ENCODE results near the gene ATP6V1G1.
A peak's percentile ranks its signal among the peaks of the same experiment; 100 is the strongest.
"Not testable (repeated sequence)": the region's sequence is repeated elsewhere in the genome, so short reads cannot be mapped to it uniquely, and the experiment has no call there.

Gene ATP6V1G1

DNA sequence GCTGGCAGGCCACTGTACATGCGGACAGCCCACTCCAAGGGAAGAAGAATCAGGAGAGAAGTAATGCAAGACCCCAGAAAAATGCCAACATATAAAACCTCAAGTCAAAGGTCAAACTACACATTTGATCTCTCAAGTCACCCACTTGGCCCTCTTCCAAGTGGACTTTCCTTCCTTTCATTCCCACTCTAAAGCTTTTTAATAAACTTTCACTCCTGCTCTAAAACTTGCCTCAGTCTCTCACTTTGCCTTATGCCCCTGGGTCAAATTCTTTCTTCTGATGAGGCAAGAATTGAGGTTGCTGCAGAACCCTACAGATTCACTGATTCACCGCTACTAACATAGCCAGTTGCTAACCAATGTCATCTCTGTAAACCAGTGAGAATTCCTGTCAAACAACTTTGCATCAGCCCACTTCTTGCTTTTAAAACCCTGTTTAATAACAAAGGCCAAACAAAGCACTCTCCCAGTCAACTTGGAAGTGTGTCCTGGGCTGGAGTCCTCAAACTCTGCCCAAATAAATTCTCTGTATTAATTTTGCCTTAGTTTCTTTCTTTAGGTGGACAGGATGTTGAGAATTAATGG is 6.9 kb upstream of the ATP6V1G1 start:
- no peak for DNase-seq

DNA sequence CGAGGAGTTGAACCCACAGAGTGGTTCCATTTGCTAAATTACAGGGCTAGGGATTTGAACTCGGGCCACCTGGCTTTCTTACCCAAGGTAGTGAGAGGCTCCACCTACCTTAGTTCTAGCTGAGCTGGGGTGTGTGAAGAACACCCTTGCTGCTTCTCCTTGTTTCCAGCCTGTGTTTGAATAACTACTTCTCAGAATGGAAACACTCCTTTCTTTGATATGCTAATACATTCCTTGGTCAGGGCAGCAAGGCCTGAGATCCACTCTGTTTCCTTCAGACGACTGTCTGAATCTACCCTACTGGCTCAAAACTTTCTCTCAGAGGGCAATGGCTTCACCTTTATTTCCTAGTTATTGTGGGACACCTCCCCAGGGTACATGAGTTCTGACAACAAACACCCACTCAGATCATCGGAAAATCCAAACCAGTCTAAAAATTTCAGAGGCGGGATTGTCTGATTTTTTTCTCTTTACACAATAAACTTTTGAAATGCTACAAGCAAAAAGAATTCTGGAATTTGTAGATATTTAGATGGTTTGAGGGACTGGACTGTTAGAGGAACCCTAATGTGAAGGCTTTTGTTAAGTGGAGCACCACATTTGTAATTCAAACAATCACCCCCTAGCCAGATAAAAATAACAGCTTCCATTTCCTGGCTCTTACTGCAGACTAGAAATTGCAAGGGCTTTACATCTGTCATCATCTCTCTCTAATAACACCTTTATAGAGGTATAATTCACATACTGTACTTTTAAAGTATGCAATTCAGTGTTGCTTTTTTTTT is 4.0 kb upstream of the ATP6V1G1 start:
- no peak for DNase-seq

DNA sequence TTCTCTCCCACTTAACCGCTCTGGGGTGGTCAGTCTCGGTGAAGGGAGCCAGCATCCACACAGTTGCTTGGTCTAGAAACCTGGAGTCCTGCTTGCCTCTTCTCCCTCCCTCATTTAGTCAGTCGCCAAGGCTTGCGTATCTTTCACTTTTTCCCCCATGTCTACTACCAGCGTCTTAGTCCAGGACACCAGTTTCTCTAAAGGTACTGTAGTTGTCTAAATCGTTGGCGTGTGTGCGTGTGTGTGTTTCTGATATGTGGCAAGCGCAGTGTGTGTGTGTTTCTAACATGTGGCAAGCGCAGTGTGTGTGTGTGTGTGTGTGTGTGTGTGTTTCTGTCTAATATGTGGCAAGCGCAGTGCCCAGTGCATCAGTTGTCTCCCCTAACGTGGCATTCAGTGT is 641 bp downstream of the ATP6V1G1 start:
- peak; percentile 32 to 46 (median 44) for DNase-seq

DNA sequence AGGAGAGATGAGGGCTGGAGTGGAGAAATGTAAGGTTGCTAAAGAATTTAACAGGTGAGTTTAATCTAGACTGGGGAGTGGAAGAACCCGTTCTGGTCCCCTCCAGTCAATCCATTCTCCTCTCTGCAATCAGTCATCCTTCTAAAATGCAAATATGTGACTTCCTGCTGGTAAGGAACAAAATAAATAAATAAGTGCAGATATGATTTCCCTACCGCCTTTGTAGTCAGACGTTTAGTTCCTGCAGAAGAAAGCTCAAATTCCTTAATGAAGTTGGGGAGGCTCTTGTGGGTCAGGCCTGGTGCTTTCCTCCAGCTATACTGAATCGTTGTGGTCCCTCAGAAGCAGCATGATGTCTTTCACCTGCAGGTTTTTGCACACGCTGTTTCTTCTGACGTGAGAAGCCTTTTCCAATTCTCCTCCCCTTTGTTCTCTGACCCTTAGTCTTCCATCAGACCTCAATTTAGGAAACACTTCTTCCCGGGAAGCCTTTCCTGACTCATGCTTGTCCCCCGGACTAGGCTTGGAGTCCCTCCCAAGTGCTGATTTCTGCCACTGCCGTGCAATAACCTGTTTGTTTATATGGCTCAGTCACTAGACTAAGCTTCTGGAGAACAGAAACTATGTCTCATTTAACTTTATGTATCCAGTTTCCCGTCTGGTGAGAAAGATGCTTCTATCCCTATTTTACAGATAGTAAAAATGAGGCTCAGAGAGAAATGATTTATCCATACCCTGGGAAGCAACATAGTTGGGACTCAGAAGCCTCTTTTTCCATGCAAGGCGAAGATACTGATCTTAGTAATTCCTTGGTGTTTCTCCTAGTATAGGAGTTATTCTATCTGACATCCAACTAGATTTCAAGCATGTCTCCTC is 1.3 kb downstream of the ATP6V1G1 start:
- DNase-seq, result peak in 2 of 4 experiments; percentile 25 to 33

DNA sequence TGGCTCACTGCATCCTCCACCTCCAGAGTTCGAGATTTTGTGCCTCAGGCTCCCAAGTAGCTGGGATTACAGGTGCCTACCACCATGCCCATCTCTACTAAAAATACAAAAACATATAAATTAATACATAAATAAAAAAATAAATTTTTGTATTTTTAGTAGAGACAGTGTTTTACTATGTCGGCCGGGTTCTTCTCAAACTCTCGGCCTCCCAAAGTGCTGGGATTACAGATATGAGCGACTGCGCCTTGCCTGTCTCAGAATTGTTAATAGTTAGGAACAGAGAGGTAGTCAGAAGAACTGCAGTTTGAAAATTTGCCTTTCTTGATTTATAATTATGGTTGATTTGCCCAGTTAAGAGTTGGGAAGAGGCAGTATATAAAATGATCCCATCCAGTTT is 2.8 kb downstream of the ATP6V1G1 start:
- DNase-seq, result no peak

DNA sequence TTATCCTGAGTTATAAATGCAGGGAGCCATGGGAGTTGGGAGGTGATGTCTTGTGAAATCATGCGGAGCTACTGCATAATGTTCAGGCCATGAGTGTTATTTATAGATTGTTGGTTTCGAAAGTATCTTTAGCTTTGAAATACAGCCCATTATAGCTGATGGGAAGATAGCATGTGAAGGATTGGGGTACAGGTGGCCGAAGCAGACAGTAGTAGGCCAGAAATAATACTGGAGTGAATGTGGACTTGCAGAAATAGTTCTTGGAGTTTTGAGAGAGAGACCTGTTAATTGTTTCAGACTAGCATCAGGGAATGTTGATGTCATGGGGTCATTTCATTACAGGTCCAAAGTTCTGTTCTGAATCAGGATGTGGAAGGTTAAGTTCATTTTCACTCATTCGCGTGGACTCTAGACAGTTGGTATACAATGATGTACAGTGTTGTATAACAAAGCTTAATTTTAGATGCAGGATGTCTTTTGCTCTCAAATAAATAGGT is 3.8 kb downstream of the ATP6V1G1 start:
- DNase-seq, result peak in 2 of 4 experiments; percentile 48 to 52

DNA sequence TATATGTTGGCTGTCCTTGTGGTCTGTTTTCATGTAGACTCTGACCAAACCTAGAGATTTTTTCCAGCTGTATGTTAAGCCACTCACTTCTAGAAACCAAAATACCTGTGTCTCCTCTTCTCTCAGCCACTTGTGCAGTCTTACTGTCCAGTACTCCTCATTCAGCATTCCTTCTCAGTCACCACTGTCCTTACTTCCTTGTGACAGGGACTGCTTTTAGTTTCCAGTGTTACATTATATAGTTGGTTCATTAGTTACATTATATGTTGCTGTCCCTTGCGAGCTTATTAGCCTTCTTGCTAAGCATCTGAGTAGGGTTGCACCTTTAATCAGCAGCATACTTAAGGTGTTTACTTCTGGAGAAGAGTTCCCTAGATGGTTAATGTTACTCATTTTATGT is 4.3 kb downstream of the ATP6V1G1 start:
- DNase-seq, result peak in 1 of 4 experiments; percentile 17

DNA sequence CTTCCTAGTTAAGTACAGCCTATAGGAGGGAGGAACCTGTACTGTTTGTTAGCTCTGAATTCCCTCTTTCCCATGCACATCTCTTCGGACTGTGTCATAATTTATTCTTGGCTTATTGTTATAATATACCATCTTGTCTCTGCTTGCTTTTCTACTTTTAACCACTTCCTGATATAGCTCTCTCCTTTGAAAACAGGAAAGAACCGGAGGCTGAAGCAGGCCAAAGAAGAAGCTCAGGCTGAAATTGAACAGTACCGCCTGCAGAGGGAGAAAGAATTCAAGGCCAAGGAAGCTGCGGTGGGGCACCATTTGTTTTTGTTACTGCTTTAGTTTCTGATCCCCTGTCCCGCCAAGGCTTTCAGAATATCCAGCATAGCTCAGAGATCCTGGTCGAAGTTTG is 4.8 kb downstream of the ATP6V1G1 start:
- DNase-seq, result peak; percentile 70 to 86 (median 82)

DNA sequence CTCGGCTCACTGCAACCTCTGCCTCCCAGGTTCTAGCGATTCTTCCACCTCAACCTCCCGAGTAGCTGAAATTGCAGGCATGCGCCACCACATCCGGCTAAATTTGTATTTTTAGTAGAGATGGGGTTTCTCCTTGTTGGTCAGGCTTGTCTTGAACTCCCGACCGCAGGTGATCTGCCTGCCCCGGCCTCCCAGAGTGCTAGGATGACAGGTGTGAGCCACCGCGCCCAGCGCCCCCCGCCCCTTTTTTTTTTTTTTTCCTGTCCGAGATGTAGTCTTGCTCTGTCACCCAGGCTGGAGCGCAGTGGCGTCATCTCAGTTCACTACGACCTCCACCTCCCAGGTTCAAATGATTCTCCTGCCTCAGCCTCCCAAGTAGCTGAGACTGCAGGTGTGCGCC is 6.6 kb downstream of the ATP6V1G1 start:
- no peak for DNase-seq

DNA sequence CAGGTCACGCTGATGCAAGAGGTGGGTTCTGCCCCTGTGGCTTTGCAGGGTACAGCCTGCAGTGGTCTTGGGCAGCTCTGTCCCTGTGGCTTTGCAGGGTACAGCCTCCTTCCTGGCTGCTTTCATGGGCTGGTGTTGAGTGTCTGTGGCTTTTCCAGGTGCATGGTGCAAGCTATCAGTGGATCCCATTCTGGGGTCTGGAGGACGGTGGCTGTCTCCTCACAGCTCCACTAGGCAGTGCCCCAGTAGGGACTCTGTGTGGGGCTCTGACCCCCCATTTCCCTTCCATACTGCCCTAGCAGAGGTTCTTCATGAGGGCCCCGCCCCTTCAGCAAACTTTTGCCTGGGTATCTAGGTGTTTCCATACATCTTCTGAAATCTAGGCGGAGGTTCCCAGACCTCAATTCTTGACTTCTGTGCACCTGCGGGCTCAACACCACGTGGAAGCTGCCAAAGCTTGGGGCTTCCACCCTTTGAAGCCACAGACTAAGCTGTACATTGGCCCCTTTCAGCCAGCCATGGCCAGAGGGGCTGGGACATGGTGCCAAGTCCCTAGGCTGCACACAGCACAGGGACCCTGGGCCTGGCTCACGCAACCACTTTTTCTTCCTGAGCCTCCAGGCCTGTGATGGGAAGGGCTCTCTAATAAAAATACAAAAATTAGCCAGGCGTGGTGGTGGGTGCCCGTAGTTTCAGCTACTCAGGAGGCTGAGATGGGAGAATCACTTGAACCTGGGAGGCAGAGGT is 13.1 kb downstream of the ATP6V1G1 start:
- not testable (repeated sequence) for DNase-seq

DNA sequence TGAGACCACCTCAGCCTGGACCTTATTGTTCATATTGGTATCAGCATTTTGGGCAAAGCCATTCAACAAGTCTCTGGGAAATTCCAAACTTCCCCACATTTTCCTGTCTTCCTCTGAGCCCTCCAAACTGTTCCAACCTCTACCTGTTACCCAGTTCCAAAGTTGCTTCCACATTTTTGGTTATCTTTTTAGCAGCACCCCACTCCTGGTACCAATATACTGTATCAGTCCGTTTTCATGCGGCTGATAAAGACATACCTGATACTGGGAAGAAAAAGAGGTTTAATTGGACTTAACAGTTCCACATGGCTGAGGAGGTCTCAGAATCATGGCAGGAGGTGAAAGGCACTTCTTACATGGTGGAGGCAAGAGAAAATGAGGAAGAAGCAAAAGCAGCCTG is 14.2 kb downstream of the ATP6V1G1 start:
- not testable (repeated sequence) for DNase-seq

DNA sequence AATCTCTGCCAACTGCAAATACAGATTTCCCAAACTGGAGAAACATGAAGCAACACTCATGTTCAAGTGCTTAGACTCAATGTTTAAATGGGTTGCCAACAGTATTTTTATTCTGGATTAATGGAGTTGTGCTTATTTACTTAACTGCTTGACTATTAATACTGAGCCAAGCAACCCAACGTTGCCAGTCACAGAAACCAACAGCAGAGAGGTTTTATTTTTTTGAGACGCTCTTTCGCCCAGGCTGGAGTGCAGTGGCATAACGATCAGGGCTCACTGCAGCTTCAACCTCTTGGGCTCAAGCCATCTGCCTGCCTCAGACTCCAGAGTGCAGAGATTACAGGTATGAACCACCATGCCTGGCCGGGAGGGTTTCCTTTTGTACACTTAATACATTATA is 15.1 kb downstream of the ATP6V1G1 start:
- no peak for DNase-seq

DNA sequence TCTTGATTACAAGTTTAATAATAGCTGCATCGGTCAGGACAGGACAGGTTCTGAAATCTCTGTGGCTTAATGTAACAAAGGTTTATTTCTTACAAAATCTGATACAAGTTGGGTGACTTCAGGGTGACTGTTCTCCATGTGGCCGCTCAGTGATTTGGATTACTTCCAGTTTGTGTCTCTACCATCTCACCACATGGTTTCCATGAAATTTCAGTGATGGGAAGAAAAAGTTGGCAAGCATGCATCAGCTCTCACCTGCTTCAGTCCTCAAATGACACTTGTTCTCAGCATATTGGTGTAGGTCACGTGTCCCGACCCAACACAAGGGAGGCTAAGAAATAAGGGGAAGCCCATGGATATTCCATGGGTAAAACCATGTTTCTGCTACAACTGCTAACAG is 15.7 kb downstream of the ATP6V1G1 start:
- no peak for DNase-seq

DNA sequence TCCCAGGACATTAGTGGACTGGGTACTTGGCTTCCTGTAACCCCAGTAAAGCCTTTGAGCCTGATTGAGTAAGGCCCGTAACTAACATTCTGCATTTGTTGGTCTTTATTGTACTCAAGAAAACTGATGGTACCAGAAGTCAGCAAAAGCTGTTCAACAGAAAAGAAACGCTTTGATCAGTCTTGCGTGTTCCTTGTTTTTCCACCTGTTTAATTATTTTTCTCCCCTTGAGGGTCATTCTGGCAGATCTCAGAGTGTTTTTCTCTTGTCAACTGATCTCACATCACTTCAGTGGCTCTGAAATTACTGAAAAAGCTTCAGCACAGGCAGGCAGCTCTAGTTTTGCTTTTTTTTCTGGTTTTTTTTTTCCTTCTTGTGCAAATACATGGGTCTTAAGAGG is 17.4 kb downstream of the ATP6V1G1 start:
- DNase-seq, result no peak

DNA sequence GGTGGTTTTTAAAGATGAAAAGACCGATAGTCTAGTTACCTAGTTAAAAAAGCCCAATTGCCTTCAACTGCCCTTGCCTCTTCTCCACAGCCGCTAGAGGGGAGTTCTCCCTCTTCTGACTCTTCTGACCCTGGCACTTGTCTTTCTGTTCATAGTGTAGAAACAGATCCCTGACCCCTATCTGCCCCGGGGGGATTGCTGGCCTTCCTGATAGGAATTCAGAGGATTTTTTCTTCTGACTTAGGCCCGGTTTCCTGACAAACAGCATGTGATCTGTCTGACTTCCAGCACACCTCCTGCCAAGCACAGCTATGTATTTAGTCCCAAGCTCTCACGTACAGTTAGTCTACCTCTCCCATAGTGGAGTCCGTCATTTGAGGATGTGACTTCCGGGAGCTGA is 18.5 kb downstream of the ATP6V1G1 start:
- DNase-seq, result no peak

DNA sequence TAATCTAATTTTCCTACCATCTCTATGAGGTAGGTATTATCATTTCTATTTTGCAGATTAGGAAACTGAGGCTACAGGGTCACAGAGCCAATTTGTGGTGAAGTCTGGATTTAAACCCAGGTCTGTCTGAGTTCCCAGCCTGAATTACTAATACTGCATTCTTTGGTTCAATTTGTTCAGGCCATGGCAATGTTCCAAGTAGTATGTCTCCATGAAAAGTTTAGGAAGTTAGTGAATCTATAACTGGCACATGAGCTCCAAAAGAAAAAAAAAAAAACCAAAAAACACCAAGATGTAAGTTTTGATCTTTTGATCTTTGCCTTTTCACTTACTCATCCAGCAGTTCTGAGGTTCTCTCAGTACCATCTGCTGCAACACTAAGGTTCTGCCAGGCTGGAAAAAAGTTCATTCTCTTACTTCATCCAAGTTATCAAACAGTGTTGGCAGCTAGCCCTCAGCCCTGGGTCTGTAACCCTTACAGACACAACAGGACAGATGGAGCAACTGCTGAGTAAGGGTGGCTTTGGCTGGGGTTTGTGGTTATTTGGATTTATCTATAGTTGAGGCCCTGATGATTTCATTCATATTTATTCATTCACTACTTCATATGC is 19.1 kb downstream of the ATP6V1G1 start:
- DNase-seq, result no peak

DNA sequence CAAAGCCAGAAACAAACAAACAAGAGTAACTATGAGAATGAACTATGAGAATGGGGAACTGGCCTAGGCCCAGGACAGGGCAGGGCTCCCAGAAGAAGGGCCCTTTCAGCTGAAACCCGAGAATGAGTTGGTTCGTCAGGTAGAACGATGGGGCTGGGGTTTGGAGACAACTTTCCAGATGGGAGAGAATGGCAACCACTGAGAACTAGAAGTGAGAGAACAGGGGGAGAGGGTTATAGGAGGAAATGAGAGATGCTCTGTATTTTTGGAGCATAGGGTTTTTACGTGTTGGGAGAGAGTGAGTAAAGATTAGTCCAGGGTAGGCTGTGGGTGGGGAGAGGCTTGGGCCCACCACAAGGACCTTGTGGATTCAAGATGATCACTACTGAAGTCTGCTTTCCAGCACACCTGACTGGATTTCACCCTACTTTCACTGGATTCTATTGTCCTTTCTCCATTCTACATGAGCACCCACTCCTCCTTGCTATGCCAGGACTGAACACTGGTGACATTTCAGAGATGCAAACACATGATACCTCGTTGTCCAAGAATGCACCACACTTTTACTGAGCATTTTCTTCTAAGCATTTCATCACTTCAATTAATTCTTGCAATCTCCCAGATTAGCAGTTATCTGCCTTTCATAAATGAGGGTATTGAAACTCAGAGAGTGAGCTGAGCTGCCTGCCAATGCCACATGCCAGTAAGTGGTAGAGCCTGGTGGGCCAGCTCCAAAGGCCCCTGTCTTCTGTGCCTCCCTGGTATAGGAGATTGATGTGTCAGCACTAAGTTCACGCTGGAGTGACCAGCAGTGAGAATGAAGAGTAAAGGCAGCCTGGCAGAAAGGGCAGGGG is 20.3 kb downstream of the ATP6V1G1 start:
- no peak for DNase-seq

DNA sequence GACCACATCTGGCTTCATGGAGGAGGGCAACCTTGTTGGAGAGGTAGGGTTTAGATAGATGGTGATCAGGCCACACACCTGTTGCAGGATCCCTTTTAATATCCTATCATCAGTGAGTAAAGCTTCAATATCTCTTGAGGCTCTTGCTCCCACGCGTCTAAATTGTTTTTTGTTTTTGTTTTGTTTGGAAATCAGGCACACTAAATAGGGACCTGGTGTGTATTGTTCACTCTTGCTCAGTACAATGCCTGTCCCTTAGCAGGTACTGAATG is 20.9 kb downstream of the ATP6V1G1 start:
- DNase-seq, result no peak

DNA sequence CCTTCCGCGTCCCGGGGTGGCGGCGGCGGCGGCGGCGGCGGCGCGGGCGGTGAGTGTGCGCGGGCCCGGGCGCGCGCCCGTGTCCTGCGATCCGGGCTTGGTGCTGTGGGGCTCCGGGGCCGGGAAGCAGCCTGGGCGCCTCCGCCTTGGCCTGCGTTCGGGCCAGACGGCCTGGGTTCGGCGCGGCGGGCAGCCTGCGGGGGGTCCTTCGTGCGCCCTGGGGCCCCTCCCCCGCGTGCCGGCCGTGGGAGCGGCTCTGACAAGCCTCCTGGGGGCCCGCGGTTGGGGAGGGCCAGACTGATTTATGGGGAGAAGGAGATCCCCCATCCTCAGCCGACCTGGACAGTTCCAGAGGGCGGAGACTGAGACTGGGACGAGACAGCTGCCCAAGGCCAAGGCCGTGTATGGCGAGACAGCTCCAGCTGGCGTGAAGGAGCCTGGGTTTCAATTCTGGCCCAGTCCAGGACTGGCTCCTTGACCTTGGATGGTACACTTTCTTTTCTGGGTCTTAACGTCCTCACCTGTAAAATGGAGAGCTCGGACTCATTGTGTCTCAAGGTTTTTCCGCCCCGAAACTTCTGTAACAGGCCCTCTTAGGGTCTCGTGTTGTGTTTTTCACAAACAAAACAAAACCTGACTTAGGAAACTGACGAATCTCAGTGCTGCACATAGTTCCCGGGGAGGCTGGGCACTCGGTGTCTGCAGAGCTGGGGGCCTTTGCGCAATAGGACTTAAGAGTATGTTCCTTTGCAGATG is 24.1 kb downstream of the ATP6V1G1 start:
- peak; percentile 65 to 81 (median 78) for DNase-seq

DNA sequence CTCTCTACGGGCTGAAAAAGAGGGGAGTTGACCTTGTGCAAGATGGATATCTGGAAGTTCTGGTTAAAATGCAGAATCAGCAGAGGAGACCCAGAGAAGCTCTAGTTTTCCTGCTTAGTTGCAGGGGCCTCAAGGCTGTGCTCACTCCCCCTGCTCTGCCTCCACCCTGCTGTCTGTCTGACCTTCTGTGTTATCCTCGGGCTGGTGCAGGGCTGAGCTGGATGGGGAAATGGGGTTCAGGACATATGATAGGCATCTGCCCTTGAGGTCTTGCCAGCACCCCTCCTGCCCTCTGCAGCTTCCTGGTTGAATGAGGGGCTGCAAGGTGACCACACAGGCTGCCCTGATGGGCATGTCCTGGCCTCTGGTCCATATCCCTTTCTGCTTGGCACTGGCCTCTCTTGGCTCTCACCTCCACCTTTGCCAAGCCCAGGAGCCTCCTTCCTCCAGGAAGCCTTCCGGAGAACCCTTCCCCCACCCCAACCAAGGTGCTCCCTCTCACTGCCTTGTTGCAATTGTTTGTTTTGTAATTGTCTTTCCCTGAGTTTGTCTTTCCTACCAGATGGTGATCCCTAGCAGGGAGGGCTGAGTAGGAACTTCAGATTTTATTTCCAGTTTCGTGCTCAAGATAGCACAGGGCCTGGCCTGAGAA is 24.8 kb downstream of the ATP6V1G1 start:
- DNase-seq, result no peak
